Upper lobe of left lung (tissue), 4 donors: ENCODE data around the gene DENND1B.

Source experiments
- POLR2AphosphoS5 ChIP-seq, 2 donors: sonication (generic); formaldehyde crosslinking; IDR thresholded peaks; one replicate each; pipeline ENCODE4 v1.5.1; 2017; ENCODE audit warnings: antibody characterized with exemption in 2 of 2
- TF ChIP-seq, protein P1 (sequence below), 6 experiments: fragments of 450-650 bp in 4 of 6; fragments of 200-600 bp in 2 of 6; sonication (generic) in 2 of 6; IDR thresholded peaks; one replicate each; pipeline ENCODE4 v1.5.1; 2016 to 2019; ENCODE audit warnings: antibody characterized with exemption in 6 of 6

DNA sequence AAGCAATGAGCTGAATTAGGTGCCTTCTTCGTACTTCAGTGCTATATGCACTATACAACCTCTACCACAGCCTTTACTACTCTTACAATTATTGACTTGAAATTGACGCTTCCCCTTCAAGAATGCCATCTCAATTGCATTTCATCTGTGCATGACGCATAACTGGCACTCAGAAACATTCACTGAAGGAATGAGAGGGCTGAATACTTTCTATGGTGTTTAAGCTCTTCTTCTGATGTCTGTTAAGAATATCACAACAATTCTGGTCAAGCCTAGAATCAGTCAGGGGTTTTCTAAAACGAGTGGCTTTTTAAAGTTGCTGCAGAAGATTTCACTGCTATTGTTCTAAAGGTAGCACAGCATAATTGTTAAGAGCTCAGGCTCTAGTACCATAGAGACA lies 11.5 kb downstream of the DENND1B start:
- TF ChIP-seq, protein P1, sequence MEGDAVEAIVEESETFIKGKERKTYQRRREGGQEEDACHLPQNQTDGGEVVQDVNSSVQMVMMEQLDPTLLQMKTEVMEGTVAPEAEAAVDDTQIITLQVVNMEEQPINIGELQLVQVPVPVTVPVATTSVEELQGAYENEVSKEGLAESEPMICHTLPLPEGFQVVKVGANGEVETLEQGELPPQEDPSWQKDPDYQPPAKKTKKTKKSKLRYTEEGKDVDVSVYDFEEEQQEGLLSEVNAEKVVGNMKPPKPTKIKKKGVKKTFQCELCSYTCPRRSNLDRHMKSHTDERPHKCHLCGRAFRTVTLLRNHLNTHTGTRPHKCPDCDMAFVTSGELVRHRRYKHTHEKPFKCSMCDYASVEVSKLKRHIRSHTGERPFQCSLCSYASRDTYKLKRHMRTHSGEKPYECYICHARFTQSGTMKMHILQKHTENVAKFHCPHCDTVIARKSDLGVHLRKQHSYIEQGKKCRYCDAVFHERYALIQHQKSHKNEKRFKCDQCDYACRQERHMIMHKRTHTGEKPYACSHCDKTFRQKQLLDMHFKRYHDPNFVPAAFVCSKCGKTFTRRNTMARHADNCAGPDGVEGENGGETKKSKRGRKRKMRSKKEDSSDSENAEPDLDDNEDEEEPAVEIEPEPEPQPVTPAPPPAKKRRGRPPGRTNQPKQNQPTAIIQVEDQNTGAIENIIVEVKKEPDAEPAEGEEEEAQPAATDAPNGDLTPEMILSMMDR (IDR thresholded peaks at IDR 0.05), result no peak
- no peak for TF ChIP-seq POLR2AphosphoS5 (IDR thresholded peaks at IDR 0.05)
